Erythroblast (primary cell): ENCODE data around the gene CT47B1.
"Not testable (repeated sequence)": the region's sequence is repeated elsewhere in the genome, so short reads cannot be mapped to it uniquely, and the experiment has no call there.

ENCODE experiments used
- DNase-seq, 2 experiments: peaks; one replicate each; lab custom pipeline; 2025; lab: John Stamatoyannopoulos, UW
- GATA1 ChIP-seq: IDR thresholded peaks from 2 replicates; pipeline ENCODE4 v1.6.1; 2011; ENCODE audit warnings: low read depth, mild to moderate bottlenecking, control low read depth, low read length, moderate library complexity
- POLR2A ChIP-seq: IDR thresholded peaks from 2 replicates; pipeline ENCODE4 v1.6.1; 2011; ENCODE audit warnings: mild to moderate bottlenecking, low read length

Gene CT47B1

DNA sequence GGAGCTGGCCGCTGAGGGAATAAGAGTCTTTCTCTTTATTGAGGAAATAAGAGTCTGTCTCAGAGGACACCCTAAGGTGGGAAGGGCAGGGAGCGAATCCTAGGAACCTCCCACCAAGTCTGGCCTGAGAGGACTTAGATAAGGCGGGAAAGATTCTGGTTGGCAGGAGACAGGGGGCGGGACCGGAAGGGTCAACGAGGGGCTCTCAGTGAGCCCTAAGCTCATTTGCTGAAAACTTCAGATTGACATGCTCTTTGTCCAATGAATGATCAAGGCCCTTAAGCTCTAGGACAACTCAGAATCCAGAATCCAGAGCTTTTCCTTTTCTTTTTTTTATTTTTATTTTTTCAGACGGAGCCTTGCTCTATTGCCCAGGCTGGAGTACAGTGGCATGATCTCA lies at the start of gene CT47B1:
TSS of gene CT47B1 (minus strand) at position 101 of the 400 bp plus-strand sequence. CDS start 196 bp downstream, outside the sequence.
- DNase-seq = not testable (repeated sequence)

DNA sequence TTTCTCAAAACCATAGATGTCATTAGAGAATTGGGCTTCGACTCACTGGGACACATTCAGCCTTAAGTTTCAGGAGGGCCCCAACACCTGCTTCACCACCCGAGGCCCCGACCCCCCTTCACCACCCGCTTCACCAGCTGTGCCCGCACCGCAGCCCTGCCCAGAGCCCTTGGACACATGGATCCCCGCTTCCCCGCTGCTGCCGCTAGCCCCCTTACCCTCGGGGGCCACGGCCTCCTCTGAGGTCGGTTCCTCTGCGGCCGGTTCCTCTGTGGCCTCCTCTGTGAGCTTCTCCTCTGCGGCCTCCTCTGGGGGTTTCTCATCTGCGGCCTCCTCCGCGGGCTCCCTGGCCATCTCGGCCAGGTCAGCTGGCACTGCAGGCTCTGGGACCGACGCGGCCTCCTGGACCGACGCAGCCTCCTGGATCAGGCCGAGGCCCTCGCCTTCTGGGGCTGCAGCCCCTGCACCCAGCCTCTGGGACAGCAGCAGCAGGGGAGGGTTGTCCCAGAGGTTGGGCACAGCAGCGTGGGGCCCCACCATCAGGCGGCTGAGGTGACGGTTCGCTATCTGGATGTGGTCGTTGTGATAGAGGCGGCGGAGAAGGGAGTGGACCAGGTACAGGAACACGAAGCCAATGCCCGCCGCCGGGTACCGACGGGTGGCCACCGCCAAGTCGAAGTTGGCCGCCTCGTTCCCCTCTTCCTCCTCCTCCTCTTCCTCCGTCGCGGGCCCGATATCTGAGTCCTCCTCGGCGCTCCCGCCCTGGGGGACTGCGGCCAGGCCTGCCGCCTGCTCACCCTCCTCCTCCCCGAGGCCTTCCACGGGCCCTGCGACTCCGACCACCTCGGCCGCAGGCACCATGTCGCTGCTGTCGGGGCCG lies 748 bp downstream of the CT47B1 start:
- TF ChIP-seq POLR2A = no peak
- no peak for TF ChIP-seq GATA1
- DNase-seq = no peak

DNA sequence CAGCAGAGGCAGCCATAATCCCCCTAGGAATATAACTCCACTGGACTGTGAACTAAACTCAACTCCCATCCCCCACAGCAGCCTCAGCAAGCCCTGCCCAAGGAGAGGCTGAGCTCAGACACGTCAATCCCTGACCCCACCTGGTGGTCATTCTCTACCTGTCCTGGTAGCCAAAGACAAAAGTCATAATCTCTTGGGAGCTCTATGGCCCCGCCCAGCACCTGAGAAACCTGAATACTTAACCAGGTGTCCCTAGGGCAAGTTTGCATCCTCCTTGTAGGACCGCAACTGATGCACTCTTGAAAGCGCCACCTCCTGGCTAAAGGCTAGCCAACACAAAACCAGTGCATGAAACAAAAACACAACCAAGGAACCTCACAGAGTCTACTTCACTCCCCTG lies 18.4 kb downstream of the CT47B1 start:
- DNase-seq = no peak
- TF ChIP-seq GATA1 = no peak
- TF ChIP-seq POLR2A = no peak

DNA sequence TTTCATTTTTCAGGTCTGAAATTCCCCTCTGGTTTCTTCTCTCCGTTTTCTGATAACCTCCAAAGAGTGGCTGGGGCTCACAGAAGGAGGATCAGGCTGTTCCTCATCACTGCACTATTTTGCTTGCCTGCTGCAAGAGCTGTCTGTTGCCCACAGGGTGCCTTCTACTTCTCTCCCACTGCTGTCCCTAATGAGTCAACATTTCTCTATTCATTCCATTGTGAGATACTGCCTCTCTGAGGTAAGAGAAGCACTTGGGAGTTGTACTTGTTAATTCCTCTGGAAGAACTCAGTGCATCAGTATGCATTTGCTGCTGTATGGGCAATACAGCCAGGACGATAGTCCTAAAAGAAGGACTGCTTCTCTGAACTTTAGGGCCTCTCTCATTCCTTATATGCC lies 34.8 kb downstream of the CT47B1 start:
- DNase-seq = no peak
- no peak for TF ChIP-seq GATA1
- TF ChIP-seq POLR2A = no peak

DNA sequence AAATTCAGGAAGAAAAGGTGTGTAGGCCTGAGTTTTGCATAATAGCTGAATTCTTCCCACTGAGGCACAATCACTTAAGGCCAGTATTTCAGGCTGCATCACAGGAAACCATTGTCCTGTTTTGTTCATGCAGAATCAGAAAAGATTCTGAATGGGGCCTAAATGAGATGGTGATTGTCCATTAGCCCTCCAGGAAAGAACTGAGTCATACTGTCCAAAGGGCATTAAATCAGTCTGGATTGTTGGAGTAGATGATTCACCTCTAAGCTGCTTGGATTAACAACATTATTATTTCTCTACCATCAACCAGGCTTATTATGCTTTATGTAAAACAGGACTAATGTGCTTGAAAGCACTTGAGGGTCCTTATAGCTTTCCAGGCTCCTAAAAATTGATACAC lies 36.2 kb downstream of the CT47B1 start:
- DNase-seq = no peak
- TF ChIP-seq GATA1 = no peak
- no peak for TF ChIP-seq POLR2A

DNA sequence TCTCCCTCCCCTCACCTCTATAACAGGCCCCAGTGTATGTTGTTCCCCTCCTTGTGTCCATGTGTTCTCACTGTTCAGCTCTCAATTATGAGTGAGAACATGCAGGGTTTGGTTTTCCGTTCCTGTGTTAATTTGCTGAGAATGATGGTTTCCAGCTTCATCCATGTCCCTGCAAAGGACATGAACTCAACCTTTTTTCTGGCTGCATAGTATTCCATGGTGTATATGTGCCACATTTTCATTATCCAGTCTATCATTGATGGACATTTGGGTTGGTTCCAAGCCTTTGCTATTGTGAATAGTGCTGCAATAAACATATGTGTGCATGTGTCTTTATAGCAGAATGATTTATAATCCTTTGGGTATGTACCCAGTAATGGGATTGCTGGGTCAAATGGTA lies 48.5 kb downstream of the CT47B1 start:
- not testable (repeated sequence) for DNase-seq

DNA sequence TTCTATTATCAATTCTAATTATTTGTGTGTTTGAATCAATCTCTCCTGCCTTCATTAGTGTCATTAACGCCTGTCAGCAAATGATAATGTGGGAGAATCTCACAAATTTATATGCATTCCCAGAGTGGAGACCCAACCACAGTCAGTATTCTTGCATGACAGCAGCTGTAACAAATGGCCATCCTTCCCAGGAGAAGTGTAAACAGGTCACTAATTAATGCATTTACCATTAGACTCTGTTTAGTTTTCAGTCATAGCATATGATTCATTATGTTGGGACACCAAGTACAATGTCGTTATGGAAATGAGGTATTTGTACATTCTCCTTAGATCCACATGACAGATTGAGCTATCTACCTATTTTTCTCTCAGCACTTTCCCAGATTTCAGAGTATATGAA lies 50.5 kb downstream of the CT47B1 start:
- TF ChIP-seq GATA1 = no peak
- TF ChIP-seq POLR2A = no peak
- DNase-seq = no peak

DNA sequence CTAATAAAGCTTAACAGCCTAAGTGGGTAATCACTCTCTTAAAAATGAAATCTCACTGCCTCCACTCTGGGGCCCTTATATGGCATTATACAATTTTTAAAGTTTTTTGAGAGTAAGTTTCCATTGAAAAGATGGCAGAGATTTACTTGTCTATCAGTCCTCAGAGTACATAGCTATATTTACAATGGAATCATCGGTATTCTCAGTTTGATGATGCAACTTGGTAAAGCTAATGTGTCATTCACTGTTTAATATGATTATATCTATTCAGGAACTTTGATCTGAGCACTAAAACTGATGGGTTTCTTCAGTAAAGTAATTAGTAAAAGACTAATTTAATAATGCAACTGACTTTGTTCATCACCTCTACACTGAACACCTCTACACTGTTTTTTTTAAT lies 51.6 kb downstream of the CT47B1 start:
- no peak for DNase-seq
- TF ChIP-seq POLR2A (no peak), GATA1 (no peak)

DNA sequence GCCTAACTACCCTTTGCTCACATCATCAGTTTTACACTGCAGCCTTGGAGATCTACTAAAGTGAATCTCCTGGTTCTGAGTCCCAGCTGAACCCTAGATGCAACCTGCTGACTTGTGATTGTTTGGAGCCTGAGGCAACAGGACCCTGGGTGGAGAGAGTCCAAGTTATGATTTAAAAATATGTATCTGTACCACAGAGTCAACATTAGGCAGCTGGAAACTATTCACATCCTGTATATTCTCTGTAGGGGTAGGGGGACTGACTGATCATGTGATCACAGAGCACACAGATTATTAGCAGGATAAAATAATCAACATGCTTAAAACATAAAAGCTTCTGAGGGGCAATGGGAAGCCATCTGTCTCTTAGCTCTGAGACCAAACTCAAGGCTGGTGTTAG lies 52.1 kb downstream of the CT47B1 start:
- TF ChIP-seq POLR2A (no peak), GATA1 (no peak)
- DNase-seq = no peak
